NB4 (cell line): ENCODE results near the gene FRMPD1.

Experiments
- CTCF ChIP-seq: IDR thresholded peaks from one replicate; pipeline ENCODE4 v1.5.1; 2012; ENCODE audit warnings: low read depth, low read length
- TF ChIP-seq, protein P1 (sequence below): IDR thresholded peaks from 2 replicates; pipeline ENCODE4 v1.6.1; 2011; ENCODE audit warnings: low read depth, low read length

DNA sequence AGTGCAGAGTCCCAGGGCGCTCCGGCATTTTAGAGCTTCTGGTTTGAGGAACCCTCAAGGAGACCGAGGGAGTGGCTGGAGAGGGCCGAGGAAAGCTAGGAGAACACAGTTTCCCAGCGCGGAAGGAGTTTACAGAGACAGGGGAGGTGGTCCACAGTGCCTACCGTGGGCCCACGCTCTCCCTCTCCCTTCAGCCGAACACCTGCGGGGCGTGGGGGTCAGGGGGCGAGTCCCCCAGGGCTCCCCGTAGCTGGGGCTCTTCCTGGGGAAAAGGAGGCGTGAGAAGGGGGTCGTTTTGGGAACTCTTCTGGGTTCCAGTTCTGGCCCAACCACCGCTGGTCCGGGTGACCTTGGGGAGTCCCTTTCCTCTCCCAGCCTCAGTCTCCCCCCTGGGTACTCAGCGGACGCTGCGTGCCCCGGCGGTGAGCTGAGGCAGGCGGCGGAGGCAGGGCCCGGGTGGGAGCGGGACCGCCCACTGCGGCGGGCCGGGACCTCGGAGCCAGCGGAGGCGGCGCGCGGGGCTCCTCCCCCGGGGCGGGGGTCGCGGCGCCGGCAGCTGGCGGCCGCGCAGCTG lies 368 bp upstream of the FRMPD1 start:
- TF ChIP-seq, protein P1, sequence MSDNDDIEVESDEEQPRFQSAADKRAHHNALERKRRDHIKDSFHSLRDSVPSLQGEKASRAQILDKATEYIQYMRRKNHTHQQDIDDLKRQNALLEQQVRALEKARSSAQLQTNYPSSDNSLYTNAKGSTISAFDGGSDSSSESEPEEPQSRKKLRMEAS, result no peak
- no peak for TF ChIP-seq CTCF
